Measurements from ENCODE around the gene ARHGAP20.

The ARHGAP20 gene

GRCh38 chr11:110712659-110713448 is 617 bp upstream of the ARHGAP20 start (continued):
- TF ChIP-seq ZNF777 (tag by site-specific recombination; IDR thresholded peaks at IDR 0.05; ENCODE audit: borderline replicate concordance), result 0 out of 2 replicates have a peak, but pooled peaks have one; percentile 12
- peak; percentile 85 for TF ChIP-seq ZBTB8A (tag by site-specific recombination; IDR thresholded peaks at IDR 0.05)
- TF ChIP-seq ZNF654 (tag by site-specific recombination; IDR thresholded peaks at IDR 0.05; ENCODE audit: low read depth), result peak; percentile 28
- TF ChIP-seq, protein P1, sequence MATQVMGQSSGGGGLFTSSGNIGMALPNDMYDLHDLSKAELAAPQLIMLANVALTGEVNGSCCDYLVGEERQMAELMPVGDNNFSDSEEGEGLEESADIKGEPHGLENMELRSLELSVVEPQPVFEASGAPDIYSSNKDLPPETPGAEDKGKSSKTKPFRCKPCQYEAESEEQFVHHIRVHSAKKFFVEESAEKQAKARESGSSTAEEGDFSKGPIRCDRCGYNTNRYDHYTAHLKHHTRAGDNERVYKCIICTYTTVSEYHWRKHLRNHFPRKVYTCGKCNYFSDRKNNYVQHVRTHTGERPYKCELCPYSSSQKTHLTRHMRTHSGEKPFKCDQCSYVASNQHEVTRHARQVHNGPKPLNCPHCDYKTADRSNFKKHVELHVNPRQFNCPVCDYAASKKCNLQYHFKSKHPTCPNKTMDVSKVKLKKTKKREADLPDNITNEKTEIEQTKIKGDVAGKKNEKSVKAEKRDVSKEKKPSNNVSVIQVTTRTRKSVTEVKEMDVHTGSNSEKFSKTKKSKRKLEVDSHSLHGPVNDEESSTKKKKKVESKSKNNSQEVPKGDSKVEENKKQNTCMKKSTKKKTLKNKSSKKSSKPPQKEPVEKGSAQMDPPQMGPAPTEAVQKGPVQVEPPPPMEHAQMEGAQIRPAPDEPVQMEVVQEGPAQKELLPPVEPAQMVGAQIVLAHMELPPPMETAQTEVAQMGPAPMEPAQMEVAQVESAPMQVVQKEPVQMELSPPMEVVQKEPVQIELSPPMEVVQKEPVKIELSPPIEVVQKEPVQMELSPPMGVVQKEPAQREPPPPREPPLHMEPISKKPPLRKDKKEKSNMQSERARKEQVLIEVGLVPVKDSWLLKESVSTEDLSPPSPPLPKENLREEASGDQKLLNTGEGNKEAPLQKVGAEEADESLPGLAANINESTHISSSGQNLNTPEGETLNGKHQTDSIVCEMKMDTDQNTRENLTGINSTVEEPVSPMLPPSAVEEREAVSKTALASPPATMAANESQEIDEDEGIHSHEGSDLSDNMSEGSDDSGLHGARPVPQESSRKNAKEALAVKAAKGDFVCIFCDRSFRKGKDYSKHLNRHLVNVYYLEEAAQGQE (tag by site-specific recombination; IDR thresholded peaks at IDR 0.05), result no peak
- no peak for TF ChIP-seq ZNF426 (tag by site-specific recombination; IDR thresholded peaks at IDR 0.05)
- no peak for TF ChIP-seq ZNF521 (tag by site-specific recombination; IDR thresholded peaks at IDR 0.05)
- no peak for TF ChIP-seq OVOL3 (tag by site-specific recombination; IDR thresholded peaks at IDR 0.05)
- no peak for TF ChIP-seq ZNF174 (tag by site-specific recombination; IDR thresholded peaks at IDR 0.05)
- TF ChIP-seq EGR2 (tag by site-specific recombination; IDR thresholded peaks at IDR 0.05; ENCODE audit: low read depth), result peak; percentile 41; the same call in 1 of the 2 replicates
- 0 out of 2 replicates have a peak, but pooled peaks have one; percentile 29 for TF ChIP-seq ZNF2 (tag by site-specific recombination; IDR thresholded peaks at IDR 0.05)
- TF ChIP-seq GLIS2 (tag by site-specific recombination; IDR thresholded peaks at IDR 0.05), result peak; percentile 64
- TF ChIP-seq, protein P2, sequence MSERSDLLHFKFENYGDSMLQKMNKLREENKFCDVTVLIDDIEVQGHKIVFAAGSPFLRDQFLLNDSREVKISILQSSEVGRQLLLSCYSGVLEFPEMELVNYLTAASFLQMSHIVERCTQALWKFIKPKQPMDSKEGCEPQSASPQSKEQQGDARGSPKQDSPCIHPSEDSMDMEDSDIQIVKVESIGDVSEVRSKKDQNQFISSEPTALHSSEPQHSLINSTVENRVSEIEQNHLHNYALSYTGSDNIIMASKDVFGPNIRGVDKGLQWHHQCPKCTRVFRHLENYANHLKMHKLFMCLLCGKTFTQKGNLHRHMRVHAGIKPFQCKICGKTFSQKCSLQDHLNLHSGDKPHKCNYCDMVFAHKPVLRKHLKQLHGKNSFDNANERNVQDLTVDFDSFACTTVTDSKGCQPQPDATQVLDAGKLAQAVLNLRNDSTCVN (tag by site-specific recombination; optimal IDR thresholded peaks at IDR 0.05), result peak; percentile 80
- TF ChIP-seq ZNF341 (tag by site-specific recombination; IDR thresholded peaks at IDR 0.05; ENCODE audit: low read depth), result no peak
- TF ChIP-seq ZNF132 (tag by site-specific recombination; IDR thresholded peaks at IDR 0.05; ENCODE audit: borderline replicate concordance), result no peak
- TF ChIP-seq, protein P3, sequence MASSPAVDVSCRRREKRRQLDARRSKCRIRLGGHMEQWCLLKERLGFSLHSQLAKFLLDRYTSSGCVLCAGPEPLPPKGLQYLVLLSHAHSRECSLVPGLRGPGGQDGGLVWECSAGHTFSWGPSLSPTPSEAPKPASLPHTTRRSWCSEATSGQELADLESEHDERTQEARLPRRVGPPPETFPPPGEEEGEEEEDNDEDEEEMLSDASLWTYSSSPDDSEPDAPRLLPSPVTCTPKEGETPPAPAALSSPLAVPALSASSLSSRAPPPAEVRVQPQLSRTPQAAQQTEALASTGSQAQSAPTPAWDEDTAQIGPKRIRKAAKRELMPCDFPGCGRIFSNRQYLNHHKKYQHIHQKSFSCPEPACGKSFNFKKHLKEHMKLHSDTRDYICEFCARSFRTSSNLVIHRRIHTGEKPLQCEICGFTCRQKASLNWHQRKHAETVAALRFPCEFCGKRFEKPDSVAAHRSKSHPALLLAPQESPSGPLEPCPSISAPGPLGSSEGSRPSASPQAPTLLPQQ (tag by site-specific recombination; IDR thresholded peaks at IDR 0.05), result 0 out of 2 replicates have a peak, but pooled peaks have one; percentile 18
- TF ChIP-seq ZNF776 (tag by site-specific recombination; IDR thresholded peaks at IDR 0.05; ENCODE audit: borderline replicate concordance), result no peak
- no peak for TF ChIP-seq ZNF18 (tag by site-specific recombination; IDR thresholded peaks at IDR 0.05)
- peak; percentile 22; the same call in 1 of the 2 replicates for TF ChIP-seq HIC1 (tag by site-specific recombination; IDR thresholded peaks at IDR 0.05)
- no peak for TF ChIP-seq ZNF791 (tag by site-specific recombination; IDR thresholded peaks at IDR 0.05)
- peak; percentile 31; the same call in 1 of the 2 replicates for TF ChIP-seq ZBTB17 (tag by site-specific recombination; IDR thresholded peaks at IDR 0.05)
- no peak for TF ChIP-seq OSR2 (tag by site-specific recombination; IDR thresholded peaks at IDR 0.05)
- TF ChIP-seq ZNF169 (tag by site-specific recombination; IDR thresholded peaks at IDR 0.05), result no peak
